ENCODE results near the gene TMEM109.
A peak's percentile ranks its signal among the peaks of the same experiment; 100 is the strongest.

TMEM109 gene

GRCh38 chr11:60910281-60910687 is 3.7 kb upstream of the TMEM109 start:
- DNase-seq (ENCODE audit: low spot score), result no peak

DNA sequence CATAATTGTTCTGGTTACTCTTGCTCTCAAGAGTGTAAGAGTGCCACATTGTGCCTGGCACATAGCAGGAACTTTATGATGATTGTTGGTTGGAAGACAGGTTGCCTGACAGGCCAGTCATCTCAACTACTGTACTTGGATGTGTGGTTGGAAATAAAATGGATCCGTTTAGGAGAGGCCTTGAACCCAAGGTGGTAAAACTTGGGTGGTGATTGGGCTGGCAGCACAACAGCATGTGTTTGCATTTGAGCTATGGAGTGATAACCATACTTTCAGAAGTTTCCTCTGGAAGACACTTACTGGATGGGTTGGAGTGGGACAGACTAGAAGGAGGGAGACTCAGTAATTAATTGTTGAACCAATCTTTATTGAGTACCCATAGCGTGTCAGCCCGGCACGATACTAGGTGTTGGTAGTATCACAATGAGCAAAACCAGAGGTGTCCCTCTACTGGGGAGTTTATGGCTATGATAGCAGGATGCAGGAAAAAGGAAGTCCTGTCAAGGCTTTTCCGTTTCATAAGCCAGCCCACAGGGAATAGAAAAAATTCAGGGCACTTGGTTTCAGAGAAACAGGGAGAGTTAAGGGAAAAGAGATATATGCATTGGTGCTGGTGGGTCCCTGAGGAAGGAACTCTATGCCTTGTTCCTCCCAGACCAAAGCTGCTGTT is 3.1 kb upstream of the TMEM109 start:
- no peak for DNase-seq (ENCODE audit: low spot score)

GRCh38 chr11:60912223-60912850 is 1.6 kb upstream of the TMEM109 start:
- DNase-seq (ENCODE audit: low spot score), result no peak

GRCh38 chr11:60912851-60913528 is 968 bp upstream of the TMEM109 start:
- DNase-seq (ENCODE audit: low spot score), result no peak

DNA sequence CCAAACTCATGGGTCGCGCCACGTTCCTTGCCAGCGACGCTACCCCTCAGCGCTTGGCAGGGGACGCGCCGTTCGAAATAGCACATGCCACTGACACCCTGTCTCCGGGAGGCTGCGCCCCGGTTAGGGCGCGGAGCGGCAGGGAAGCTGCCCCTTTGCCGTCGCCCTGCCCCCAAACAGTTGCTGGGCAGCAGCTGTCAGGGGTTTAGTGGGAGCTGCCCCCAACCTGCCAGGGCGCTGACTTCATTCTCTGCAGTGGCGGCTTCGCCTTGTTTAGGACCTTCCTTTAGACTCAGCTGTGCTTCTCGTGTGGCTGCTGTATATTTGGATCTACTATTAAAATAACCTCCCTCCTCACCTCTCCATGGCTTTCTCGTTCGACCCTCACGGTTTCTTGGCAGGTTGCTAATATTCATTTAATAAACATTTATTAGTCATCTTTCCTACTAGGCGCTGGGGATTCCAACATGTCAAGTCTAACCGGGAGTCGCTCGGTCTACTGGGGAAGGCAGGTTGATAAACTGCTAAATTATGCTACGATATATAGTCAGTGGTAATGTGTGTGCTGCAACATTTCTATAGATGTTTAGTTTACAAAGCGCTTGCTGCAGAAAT is 782 bp downstream of the TMEM109 start:
- no peak for DNase-seq (ENCODE audit: low spot score)

DNA sequence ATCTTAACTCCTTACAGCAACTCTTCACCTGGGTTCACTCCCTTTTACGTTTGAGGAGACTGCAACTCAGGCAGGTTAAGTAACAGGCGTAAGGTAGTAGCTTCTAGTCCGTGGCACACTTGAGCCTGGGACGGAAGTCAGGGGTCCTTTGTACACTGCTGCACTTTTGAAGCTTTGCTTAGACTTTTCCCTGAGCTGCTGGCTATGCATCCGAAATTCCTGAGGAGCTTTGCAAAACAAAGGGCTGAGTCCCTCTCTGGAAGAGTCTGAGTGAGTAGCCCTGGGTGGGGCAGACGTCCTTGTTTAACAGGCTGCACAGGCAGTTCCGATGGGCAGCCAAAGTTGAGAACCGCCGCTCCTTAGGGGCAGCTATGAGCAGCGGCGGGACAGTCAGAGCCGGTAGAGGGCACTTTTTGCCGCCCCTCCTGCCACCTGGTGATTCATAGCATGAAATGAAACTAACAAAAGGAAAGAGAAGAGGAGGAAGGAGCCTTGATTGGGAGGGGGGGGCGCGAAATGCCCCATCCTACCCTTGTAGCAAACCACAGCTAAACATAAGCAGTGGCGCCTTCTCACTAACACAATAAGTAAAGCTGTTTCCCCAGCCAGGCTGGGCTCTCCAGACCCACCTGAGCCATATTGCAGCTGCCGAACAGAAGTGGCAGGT is 1.4 kb downstream of the TMEM109 start:
- DNase-seq (ENCODE audit: low spot score), result no peak

DNA sequence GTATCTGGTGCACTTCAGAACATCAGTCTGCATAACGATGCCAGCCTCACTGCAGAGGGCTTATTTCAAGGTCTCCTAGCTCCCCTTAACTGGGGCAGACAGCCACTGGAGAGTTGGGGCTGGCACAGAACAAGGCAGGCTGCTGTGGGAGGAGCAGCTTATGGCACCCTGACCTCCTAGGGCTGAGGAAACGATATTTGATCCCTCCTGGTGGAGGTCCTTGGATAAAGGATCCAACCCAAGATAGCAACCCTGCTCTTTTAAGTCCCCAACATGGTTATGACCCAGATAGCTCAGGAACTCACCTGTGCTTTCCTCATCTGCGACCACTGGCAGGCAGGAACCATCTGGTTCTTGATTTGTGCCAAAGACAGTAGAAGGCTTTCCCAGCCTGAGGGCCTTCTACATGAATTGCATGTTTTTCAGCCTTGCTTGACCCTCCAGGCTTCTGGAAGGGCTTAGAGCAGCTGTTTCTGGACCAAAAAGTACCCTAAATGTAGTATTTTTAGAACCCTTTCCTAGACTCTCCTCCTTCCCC is 2.8 kb downstream of the TMEM109 start:
- DNase-seq (ENCODE audit: low spot score), result no peak

GRCh38 chr11:60917267-60917666 is 3.3 kb downstream of the TMEM109 start:
- DNase-seq (ENCODE audit: low spot score), result no peak

DNA sequence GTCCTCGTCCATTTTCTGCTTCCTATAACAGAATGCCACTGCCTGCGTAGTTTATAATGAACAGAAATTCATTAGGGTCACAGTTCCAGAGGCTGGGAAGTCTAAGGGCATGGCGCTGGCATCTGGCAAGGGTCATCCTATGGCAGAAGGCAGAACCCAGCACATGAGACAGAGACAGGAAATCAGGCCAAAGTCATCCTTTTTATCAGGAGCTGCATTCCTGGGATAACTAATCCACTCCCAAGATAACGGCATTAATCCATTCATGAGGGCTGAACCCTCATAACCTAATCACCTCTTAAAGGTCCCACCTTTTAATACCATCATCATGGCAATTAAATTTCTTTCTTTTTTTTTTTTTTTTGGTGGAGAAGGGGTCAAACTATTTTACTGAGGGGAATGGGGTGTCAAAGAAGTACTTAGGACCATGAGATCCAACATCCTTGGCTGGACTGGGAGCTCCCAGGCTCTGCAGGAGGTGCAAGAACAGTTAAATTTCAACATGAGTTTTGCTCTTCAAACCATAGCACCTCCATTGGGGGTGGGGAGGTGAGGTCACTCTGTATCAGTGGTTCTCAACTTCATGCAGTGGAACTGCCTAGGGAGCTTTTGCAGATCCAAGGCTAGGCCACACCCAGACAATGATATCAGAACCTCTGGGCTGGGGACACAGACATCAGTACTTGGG is 4.4 kb downstream of the TMEM109 start:
- no peak for DNase-seq (ENCODE audit: low spot score)

DNA sequence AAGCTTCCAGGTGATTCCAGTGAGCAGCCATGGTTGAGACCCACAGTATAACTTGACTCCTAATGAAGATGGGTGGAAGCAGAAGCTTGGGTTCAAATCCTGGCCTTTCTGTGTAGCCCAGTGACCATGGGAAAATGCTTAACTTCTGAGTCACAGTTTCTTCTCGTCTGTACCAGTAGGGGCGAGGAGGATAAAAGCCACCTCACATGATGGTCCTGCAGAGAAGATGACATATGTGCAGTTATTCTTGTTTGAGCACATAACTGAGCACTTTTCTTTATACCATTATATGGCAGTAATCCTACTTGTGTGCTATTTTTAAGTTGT is 4.9 kb downstream of the TMEM109 start:
- no peak for DNase-seq (ENCODE audit: low spot score)

- no peak for DNase-seq (ENCODE audit: low spot score)
Measured at GRCh38 chr11:60919320-60919719, 5.4 kb downstream of the TMEM109 start.

DNA sequence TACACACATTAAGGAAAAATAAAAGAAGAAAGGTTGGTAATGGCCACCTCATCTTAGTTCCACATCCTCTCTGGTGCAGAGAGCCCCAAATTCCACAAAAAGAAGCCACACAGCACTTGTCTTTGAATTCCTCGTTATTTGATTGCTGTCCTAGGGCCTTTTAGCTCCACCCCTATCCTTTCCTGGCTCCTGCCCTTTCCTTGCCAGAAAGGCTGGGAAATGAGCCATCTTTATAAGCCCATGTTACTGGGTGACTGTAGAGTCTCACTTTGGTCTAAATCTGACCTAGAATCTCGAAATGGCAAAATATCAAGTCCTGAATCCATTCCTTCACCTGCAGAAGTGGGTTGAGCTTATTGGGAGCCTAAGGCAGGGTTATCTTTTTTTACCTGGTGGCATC is 6.0 kb downstream of the TMEM109 start:
- no peak for DNase-seq (ENCODE audit: low spot score)

DNA sequence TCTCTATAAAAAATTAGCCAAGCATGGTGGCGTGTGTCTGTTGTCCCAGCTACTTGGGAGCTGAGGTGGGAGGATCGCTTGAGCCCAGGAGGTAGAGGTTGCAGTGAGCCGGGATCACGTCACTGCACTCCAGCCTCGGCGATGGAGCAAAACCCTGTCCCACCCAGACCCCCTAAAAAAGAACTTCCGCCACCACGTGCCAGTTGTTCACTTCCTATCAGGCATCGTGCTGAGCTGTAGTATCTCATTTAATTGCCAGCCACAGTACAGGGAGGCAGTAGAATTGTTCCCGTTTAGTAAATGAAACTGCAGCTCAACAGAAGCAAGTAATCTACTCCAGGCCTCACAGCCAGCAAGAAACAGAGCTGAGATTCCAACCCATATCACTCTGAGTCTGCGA is 7.3 kb downstream of the TMEM109 start:
- no peak for DNase-seq (ENCODE audit: low spot score)

- DNase-seq (ENCODE audit: low spot score), result no peak
Measured at GRCh38 chr11:60921777-60922335, 7.9 kb downstream of the TMEM109 start.

- no peak for DNase-seq (ENCODE audit: low spot score)
Measured at GRCh38 chr11:60922906-60923305, 8.9 kb downstream of the TMEM109 start.

- DNase-seq (ENCODE audit: low spot score), result no peak
Measured at GRCh38 chr11:60923326-60923725, 9.4 kb downstream of the TMEM109 start.

- DNase-seq (ENCODE audit: low spot score), result no peak
Measured at GRCh38 chr11:60923800-60924109, 9.8 kb downstream of the TMEM109 start.

GRCh38 chr11:60924110-60924905 is 10.3 kb downstream of the TMEM109 start, which contains the start of gene TMEM132A:
Gene TMEM132A, plus strand, starts transcription at chr11:60924460. Its CDS starts 174 bp downstream, at chr11:60924634.
- DNase-seq (ENCODE audit: low spot score), result peak; percentile 73

GRCh38 chr11:60924906-60925853 is 11.2 kb downstream of the TMEM109 start:
- DNase-seq (ENCODE audit: low spot score), result no peak
